ENCODE measurements around the gene SERAC1.
"Not testable (repeated sequence)": the region's sequence is repeated elsewhere in the genome, so short reads cannot be mapped to it uniquely, and the experiment has no call there.

SERAC1 gene

DNA sequence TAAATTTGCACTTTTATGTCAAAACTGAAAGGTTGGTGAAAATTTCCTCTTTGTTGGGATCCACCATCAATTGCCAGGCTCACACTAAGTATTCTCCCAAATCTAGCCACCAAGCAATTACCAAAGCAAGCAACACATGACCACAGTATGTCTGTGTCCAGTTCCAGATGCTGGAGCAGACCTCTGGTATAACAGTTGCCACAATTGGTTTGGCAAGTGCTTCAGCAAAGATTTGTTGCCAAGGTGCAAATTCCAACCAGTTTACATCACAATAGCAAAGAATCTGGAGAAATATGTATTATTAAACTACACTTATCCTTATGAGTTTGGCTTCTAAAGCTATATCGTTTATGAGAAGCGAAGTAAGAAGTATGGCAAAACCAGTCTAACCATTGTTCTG is 6.5 kb upstream of the SERAC1 start:
- Histone ChIP-seq H3K4me1 (no peaks in the 10 kb centered on the region), H3K27me3 (ENCODE audit: control insufficient read depth, insufficient read depth, low read length) (no peaks in the 10 kb centered on the region), H3K27ac (no peak overlapping the region)

DNA sequence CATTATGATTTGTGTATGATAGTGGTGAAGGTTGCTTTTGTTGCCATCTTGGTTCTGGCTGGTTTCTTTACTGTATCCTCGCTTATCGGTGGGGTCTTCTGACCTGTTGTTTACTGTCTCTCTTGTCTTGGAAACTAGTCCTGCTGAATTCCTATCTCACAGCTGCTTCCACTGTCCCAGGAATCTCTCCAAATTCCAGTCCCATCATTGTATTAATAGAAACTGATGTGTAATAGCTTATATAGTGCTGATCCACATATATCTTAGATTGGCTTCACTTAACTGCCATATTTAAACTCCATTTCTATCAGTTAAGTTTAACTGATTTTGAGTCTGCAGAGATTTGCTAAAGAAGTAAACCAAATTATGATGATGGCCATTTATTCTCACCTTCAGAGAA is 6.0 kb upstream of the SERAC1 start:
- Histone ChIP-seq H3K9ac (no peak overlapping the region), H2AFZ (no peak overlapping the region), H3K27ac (no peak overlapping the region), H3K4me3 (ENCODE audit: low read depth, low read length) (no peak overlapping the region), H3K4me1 (no peaks in the 10 kb centered on the region), H3K36me3 (ENCODE audit: control insufficient read depth, insufficient read depth, low read length) (no peaks in the 10 kb centered on the region), H3K27me3 (ENCODE audit: control insufficient read depth, insufficient read depth, low read length) (no peaks in the 10 kb centered on the region), H3K9me3 (ENCODE audit: control insufficient read depth, low read length) (no peaks in the 10 kb centered on the region), H3K4me2 (ENCODE audit: low read length) (no peak overlapping the region), H3K79me2 (no peaks in the 10 kb centered on the region)
- TF ChIP-seq, protein P1, sequence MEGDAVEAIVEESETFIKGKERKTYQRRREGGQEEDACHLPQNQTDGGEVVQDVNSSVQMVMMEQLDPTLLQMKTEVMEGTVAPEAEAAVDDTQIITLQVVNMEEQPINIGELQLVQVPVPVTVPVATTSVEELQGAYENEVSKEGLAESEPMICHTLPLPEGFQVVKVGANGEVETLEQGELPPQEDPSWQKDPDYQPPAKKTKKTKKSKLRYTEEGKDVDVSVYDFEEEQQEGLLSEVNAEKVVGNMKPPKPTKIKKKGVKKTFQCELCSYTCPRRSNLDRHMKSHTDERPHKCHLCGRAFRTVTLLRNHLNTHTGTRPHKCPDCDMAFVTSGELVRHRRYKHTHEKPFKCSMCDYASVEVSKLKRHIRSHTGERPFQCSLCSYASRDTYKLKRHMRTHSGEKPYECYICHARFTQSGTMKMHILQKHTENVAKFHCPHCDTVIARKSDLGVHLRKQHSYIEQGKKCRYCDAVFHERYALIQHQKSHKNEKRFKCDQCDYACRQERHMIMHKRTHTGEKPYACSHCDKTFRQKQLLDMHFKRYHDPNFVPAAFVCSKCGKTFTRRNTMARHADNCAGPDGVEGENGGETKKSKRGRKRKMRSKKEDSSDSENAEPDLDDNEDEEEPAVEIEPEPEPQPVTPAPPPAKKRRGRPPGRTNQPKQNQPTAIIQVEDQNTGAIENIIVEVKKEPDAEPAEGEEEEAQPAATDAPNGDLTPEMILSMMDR (IDR thresholded peaks at IDR 0.05), result no peak

More for the DNA sequence above, 6.5 kb upstream of the SERAC1 start:
- Histone ChIP-seq H3K9me3 (ENCODE audit: control insufficient read depth, low read length) (no peaks in the 10 kb centered on the region), H3K9ac (no peak overlapping the region), H3K36me3 (ENCODE audit: control insufficient read depth, insufficient read depth, low read length) (no peaks in the 10 kb centered on the region), H3K4me3 (ENCODE audit: low read depth, low read length) (no peak overlapping the region), H3K79me2 (no peaks in the 10 kb centered on the region), H3K4me2 (ENCODE audit: low read length) (no peak overlapping the region), H2AFZ (no peak overlapping the region)
- TF ChIP-seq, protein P1 (IDR thresholded peaks at IDR 0.05), result no peak

DNA sequence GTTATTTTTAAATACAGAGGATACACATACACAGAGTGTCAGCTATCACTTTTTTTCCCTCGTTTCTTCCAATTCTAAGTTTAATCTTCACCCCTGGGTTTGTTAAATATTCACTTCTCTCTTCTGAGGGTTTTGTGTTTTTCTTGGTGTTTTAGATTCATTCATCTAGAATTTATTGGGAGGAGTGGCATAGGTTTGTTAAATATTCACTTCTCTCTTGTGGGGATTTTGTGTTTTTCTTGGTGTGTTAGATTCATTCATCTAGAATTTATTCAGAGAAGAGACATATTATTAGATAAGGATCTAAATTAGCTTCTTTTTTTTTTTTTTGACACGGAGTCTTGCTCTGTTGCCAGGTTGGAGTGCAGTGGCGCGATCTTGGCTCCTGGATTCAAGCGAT is 3.9 kb upstream of the SERAC1 start:
- Histone ChIP-seq H3K79me2 (peaks cover 3% of the 10 kb centered on the region), H3K27me3 (ENCODE audit: control insufficient read depth, insufficient read depth, low read length) (no peaks in the 10 kb centered on the region), H3K9me3 (ENCODE audit: control insufficient read depth, low read length) (no peaks in the 10 kb centered on the region), H3K36me3 (ENCODE audit: control insufficient read depth, insufficient read depth, low read length) (no peaks in the 10 kb centered on the region), H3K4me3 (ENCODE audit: low read depth, low read length) (no peak overlapping the region), H3K4me2 (ENCODE audit: low read length) (no peak overlapping the region), H3K9ac (no peak overlapping the region), H3K27ac (no peak overlapping the region), H3K4me1 (no peaks in the 10 kb centered on the region), H2AFZ (no peak overlapping the region)
- TF ChIP-seq, protein P1 (IDR thresholded peaks at IDR 0.05), result no peak

DNA sequence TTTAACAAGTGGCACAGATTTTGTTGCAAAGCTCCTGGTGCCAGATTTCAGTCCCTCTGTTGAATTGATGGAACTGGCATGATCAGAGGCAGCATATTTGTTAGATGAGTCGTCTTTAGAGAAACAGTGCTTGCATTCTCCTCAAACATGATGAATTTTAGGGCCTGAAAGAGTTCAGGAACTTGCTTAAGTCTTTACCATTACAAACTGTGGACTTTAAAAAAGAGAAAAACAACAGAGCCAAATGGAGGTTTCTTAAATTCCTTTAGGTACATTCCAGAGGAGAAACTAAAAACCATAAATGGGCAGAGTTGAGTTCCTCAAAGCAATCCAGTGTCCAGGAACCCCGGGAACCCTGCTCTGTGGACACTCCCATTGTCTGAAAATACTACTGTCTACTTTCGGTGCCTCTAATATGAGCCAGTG is 2.6 kb upstream of the SERAC1 start:
- Histone ChIP-seq H3K9ac (no peak overlapping the region), H2AFZ (no peak overlapping the region), H3K27me3 (ENCODE audit: control insufficient read depth, insufficient read depth, low read length) (no peaks in the 10 kb centered on the region), H3K4me1 (no peaks in the 10 kb centered on the region), H3K9me3 (ENCODE audit: control insufficient read depth, low read length) (no peaks in the 10 kb centered on the region), H3K4me3 (ENCODE audit: low read depth, low read length) (no peak overlapping the region), H3K36me3 (ENCODE audit: control insufficient read depth, insufficient read depth, low read length) (no peaks in the 10 kb centered on the region), H3K79me2 (peaks cover 3% of the 10 kb centered on the region), H3K27ac (no peak overlapping the region), H3K4me2 (ENCODE audit: low read length) (no peak overlapping the region)
- TF ChIP-seq, protein P1 (IDR thresholded peaks at IDR 0.05), result no peak

DNA sequence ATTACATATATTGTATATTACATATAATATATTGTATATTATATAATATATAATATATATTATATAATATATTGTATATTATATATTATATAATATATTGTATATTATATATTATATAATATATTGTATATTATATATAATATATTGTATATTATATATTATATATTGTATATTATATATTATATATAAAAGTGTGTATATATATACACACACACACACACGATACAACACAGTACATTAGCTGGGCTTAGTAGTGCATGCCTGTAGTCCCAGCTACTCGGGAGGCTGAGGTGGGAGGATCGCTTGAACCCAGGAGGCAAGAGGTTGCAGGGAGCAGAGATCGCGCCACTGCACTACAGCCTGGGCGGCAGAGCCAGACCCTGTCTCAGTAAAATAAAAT is 1.6 kb upstream of the SERAC1 start:
- H3K4me3 ChIP-seq (ENCODE audit: low read depth, low read length); H3K4me2 ChIP-seq (ENCODE audit: low read length); H3K4me1 ChIP-seq; H3K79me2 ChIP-seq; H3K36me3 ChIP-seq (ENCODE audit: control insufficient read depth, insufficient read depth, low read length); H2AFZ ChIP-seq; H3K27me3 ChIP-seq (ENCODE audit: control insufficient read depth, insufficient read depth, low read length); H3K9ac ChIP-seq; H3K27ac ChIP-seq; H3K9me3 ChIP-seq (ENCODE audit: control insufficient read depth, low read length): not testable (repeated sequence)
